HG03354 (cell line): ENCODE data around the gene G6PC3.
A peak's percentile ranks its signal among the peaks of the same experiment; 100 is the strongest.
"Not testable (repeated sequence)": the region's sequence is repeated elsewhere in the genome, so short reads cannot be mapped to it uniquely, and the experiment has no call there.

Experiments used
- ATAC-seq: cut with Tn5 transposase; IDR thresholded peaks from one replicate; pipeline ENCODE4 v1.9.1; 2021; ENCODE audit warnings: mild to moderate bottlenecking; ENCODE audit not compliant: unreplicated experiment, poor library complexity, severe bottlenecking

G6PC3 gene

GRCh38 chr17:44097110-44097958 is 26.8 kb downstream of the G6PC3 start:
- ATAC-seq, result no peak

DNA sequence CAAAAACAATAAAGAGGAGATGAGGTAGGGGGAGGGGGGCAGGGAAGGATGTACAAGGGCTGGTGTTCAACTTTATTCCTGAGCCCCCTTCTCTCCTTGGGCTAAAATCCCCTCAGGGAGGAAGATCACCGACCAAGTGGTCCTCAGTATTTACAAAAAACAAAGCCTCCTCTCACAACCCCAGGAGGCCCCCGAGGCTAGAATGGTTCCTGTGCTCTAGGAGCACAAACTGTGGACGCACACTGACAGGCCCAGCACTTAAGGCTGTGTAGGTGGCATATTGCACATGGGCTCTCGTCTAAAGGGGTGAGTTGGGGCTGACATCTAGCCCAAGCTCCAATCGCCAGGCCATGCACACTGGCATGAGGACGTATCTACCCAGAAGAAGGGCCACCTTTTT is 31.3 kb downstream of the G6PC3 start:
- not testable (repeated sequence) for ATAC-seq

GRCh38 chr17:44102849-44103622 is 32.5 kb downstream of the G6PC3 start:
- ATAC-seq, result no peak

- ATAC-seq, result no peak
Observed at GRCh38 chr17:44105483-44105882, 34.9 kb downstream of the G6PC3 start.

GRCh38 chr17:44105941-44106340 is 35.4 kb downstream of the G6PC3 start:
- no peak for ATAC-seq

DNA sequence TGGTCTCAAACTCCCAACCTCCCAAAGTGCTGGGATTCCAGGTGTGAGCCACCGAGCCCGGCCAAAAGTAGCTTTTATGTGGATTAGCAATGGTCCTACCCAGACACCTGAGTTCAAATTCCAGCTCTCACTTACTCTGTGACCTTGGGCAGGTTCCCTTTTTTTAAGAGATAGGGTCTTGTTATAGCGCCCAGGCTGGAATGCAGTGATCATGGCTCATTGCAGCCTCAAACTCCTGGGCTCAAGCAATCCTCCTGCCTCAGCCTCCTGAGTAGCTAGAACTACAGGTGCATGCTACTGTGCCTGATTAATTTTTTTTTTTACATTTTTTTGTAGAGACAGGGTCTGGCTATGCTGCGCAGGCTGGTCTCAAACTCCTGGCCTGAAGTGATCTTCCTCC is 36.3 kb downstream of the G6PC3 start:
- no peak for ATAC-seq

DNA sequence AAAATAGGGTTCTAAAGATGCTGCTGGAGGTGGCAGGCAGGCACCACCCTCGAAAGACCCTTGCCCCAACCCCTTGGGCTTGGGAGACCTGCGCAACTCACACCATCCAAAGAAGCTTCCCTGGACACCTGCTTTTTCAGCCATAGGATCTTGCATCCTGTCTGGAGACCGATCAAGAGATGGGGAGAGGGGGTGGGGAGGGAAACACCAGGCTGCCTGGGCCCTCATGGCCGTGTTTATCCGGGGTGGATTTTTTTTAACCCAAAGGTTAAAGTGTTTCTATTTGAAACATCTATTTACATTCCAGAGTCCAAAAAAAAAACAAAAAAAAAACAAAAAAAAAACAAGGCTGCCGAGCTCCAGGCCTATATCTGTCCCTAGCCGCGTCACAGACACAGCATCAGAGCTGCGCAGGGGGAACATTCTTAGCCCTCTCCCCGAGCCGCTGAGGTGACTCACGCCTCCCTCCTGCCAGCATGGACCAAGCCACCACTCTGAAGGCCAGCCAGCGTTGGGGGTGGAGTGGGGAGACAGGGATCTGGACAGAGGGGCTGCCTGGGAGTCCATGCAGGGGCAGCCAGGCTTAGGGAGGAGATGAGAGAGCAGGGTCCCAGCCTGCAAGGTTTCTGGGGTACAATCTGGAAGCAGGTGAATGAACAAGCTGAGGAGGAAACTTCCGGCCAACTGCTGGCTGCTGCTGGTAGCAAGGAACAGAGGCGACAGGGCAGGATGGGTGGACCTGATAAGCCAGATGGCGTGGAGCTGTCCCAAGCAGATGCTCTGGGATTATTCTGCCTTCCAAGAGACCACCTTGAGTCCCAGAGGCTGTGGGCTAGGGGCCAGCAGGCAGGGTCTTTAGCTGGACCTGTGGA is 38.1 kb downstream of the G6PC3 start:
- ATAC-seq, result no peak

DNA sequence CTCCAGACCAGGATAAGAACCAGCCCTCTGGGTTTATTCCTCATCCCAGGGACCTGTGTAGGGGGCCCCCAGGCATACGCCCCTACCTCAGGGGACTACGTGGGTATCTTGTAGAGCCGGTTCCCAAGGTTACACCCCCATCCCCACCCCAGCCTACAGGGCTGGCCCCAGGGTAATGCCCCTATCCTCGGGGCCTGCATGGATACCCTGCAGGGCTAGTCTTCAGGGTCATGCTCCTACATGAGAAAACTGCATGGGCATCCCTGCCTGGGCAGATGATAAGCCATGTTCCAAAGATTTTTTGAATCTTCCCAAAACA is 38.7 kb downstream of the G6PC3 start:
- ATAC-seq, result no peak

DNA sequence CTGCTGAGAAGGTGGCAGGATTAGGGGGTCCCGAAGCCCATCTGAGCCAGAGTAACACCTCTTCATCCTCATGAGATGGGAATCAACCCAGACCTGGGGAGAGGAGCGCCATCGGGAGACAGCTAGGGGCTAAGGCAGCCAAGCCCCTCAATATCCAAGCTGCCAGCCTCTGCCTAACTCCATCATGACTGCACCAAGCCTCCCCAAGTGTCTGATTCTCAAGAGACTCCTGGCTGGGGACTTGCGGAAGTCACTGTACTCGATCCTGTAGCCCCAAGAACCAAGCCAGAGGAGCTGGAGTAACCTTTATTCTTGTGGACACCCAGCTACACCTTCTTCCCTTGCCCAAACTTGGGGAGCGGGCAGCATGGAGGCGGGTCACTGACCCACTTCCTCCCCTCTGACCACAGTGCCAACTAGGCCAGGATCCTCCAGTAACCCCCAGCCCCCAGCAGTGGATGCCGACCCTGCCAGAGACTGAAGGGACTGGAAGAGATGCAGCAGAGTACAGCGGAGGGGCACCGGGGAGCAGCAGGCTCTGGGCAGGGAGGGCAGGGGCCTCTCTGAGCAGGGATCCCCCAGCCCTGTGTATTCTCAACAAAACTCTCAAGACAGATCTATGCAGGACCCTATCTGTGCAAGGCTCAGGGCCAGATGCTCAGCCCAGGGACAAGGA is 39.6 kb downstream of the G6PC3 start:
- ATAC-seq, result no peak

DNA sequence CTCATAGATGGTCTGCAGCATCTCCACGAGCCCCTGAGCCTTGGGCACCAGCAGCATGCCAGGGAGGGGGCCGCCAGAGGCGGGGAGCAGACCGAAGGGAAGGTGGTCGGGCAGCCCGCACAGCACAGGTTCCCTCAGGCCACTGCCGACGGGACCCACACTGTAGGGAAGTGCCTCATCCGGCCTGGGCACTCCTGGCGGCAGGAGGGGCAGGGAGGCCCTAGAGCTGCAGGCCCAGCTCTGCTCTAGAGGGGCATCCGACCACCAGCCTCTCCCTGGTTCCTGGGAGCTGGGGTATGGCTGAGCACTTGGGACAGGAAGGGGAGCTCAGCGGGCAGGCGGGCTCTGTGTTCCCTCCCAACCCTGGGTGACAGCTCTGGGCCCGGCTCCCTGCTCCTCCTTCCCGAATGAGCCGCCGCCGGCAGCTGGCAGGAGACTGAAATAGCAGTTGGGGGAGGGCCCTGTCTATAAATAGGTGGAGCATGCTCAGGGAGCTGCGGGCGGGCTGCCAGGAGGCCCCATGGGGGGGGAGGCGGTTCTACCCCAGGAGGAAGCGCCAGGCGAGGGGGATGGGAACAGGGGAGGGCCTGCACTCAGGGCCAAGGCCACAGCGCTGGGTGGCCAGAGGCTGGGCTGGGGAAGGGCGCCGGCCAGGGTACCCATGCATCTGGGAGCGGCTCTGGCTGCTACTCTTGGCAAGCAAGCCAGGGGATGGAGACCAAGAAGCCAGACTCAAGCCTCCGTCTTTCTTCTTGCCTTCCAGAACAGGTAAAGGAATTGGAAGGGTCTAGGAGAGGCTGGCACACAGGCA is 40.5 kb downstream of the G6PC3 start:
- ATAC-seq, result peak; percentile 56

DNA sequence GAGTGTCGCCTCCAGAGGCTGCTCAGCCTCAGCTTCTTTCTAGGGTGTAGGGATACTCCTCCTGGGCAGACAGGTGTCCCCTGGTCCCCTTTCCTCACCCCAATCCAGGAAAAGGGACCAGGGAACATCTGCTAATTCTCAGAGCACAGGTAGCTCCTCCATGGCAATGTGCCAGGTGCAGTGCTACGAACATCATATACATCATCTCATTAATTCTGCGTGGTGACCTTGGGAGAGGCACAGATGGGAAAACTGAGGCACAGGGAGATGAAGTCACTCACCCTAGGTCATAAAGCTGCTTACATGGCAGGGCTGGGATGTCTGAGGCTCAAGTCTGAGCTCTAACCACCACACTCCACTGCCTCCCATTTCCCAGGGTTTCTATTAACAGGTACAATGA is 41.2 kb downstream of the G6PC3 start:
- no peak for ATAC-seq

- ATAC-seq, result no peak
Observed at GRCh38 chr17:44112284-44113280, 42.0 kb downstream of the G6PC3 start.

DNA sequence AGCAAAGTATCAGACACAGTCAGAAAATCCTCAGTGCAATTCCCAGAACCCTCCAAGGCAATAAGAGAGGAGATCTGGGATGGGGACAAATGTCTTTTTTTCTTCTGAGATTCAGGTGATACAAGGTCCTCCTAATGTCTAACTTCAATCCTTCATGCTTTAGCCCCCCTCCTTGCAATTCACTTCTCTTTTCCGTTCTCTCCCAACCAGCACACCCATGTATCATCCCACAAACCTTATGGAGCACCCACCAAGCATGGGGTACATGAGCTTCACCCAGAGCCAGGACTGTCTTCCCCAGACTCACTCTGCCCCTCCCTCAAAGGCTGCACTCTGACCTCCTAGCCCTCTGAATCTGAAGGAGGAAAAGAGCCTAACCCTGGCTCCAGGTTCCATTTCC is 42.8 kb downstream of the G6PC3 start:
- ATAC-seq, result no peak

GRCh38 chr17:44113868-44114840 is 43.6 kb downstream of the G6PC3 start:
- no peak for ATAC-seq

- no peak for ATAC-seq
Observed at GRCh38 chr17:44115585-44116415, 45.3 kb downstream of the G6PC3 start.

GRCh38 chr17:44117351-44117750 is 46.8 kb downstream of the G6PC3 start:
- ATAC-seq, result no peak
